Endothelial cell (in vitro differentiated cells): ENCODE measurements around the gene RECQL5. TPM values are rescaled to one million over a fixed set of nuclear protein-coding genes. Genes with fewer than 3 reads are reported as not detected.

Source experiments
- DNase-seq: peaks from one replicate; pipeline ENCODE4 v3.0.0; 2021; ENCODE audit warnings: low spot score
- H3K27ac Mint-ChIP-seq: one replicate; pipeline ENCODE4 v1.8.0; 2021; ENCODE audit warnings: mixed read lengths, inconsistent platforms; ENCODE audit not compliant: unreplicated experiment
- H3K27me3 Mint-ChIP-seq: one replicate; pipeline ENCODE4 v1.8.0; 2021; ENCODE audit warnings: mild to moderate bottlenecking, moderate library complexity, mixed read lengths, inconsistent platforms; ENCODE audit not compliant: unreplicated experiment
- H3K36me3 Mint-ChIP-seq: one replicate; pipeline ENCODE4 v1.8.0; 2021; ENCODE audit warnings: mild to moderate bottlenecking, low read depth, mixed read lengths, inconsistent platforms; ENCODE audit not compliant: unreplicated experiment
- H3K4me1 Mint-ChIP-seq: one replicate; pipeline ENCODE4 v1.8.0; 2021; ENCODE audit warnings: mild to moderate bottlenecking, mixed read lengths, inconsistent platforms; ENCODE audit not compliant: unreplicated experiment
- H3K4me3 Mint-ChIP-seq: one replicate; pipeline ENCODE4 v1.8.0; 2021; ENCODE audit warnings: mild to moderate bottlenecking, mixed read lengths, inconsistent platforms; ENCODE audit not compliant: unreplicated experiment
- H3K9me3 Mint-ChIP-seq: one replicate; pipeline ENCODE4 v1.8.0; 2021; ENCODE audit warnings: mixed read lengths, inconsistent platforms; ENCODE audit not compliant: unreplicated experiment
- CTCF ChIP-seq: fragments of 200-600 bp; sonication (generic); IDR thresholded peaks from one replicate; pipeline ENCODE4 v1.5.0; 2021; ENCODE audit warnings: antibody characterized with exemption; ENCODE audit not compliant: unreplicated experiment
- total RNA-seq: library from RNA; stranded (reverse); fragmentation: NEBNext Ultra II Directional; extraction: Animal tissue kit (Norgen Biotek cat#: 25700); gene quantifications from one replicate; pipeline ENCODE4 v1.2.1, GENCODE V29; 2021; ENCODE audit not compliant: unreplicated experiment

RECQL5 gene
- total RNA-seq, 1 donor from 2014 or later, result 40.2 TPM

- no peak for TF ChIP-seq CTCF
- peaks cover 8% of the 10 kb centered on the region for H3K4me1 Mint-ChIP-seq
- H3K27ac Mint-ChIP-seq, result no peak overlapping the region
- H3K36me3 Mint-ChIP-seq, result peaks cover 3% of the 10 kb centered on the region
- no peaks in the 10 kb centered on the region for H3K9me3 Mint-ChIP-seq
- peaks cover 4% of the 10 kb centered on the region for H3K27me3 Mint-ChIP-seq
- DNase-seq, result no peak
- H3K4me3 Mint-ChIP-seq, result no peak overlapping the region
Observed at GRCh38 chr17:75637143-75637538, 29.8 kb downstream of the RECQL5 start.

DNA sequence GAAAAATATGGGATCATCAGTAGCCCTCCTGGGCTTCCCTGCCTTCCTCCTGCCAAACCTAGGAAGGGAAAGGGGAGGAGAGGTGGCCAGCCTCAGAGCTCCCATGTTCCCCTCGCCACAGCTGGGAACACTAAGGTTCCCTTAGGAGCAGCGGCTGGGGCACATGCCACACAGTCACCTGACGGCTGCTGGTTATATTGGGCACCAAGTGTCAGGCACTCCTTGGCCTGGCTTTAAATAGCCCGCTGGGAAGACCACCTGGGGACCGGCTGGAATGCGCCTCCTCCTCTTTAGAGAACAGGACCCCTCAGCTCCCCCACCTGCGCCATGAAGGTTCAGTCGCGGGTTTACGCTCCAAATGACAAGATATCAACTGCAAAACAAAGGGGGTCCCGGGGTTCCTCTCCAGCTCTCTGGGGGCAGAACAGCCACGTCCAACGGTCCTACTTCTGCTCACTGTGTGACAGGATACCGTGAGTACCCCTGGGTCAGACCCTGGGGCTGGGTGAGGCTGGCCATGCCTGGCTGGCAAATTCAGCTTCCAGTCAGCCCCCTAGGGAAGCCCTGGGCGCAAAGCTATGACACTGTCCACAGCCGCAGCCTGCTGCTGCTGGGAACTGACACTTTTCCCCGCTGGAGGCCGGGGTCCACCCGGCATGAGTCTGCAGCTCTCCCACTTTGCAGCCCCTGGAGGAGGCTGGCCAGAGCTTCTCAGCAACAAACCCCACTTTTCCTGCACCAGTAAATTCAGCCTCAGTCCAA is 30.4 kb downstream of the RECQL5 start:
- Mint-ChIP-seq H3K9me3 (no peaks in the 10 kb centered on the region), H3K4me3 (no peak overlapping the region), H3K27ac (no peak overlapping the region), H3K4me1 (peaks cover 8% of the 10 kb centered on the region), H3K36me3 (peaks cover 8% of the 10 kb centered on the region), H3K27me3 (peaks cover 6% of the 10 kb centered on the region)
- no peak for DNase-seq
- no peak for TF ChIP-seq CTCF

DNA sequence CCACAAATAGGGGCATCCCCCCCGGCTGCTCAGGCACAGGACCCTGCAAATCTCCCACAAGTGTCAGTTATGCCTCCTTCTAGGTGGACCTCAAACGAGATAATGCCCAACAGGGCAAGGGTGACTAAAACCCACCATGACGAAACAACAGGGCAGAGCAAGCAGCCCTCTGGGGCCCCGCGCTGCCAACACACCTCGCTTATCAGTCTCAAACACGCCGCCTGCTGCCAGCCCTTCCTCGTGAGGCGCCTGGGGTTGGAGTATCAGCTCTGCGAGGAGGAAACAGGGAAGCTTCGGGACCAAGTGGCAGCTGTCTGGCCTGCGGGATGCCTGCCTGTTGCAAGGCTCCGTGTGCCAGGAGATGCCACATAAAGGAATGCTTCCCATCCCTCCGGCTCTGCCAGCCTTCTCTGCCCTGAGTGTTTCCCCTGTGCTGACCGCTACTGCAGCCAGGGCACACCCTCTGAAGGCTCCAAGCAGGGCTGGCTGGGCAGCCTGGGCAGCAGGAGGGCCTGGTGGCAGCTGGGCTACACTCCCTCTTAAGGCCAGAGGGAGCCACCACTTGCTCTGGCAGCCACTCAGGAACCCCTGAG is 31.2 kb downstream of the RECQL5 start:
- Mint-ChIP-seq H3K27me3 (peaks cover 6% of the 10 kb centered on the region), H3K27ac (no peak overlapping the region), H3K36me3 (peaks cover 8% of the 10 kb centered on the region), H3K9me3 (no peaks in the 10 kb centered on the region), H3K4me3 (no peak overlapping the region), H3K4me1 (peaks cover 8% of the 10 kb centered on the region)
- no peak for TF ChIP-seq CTCF
- DNase-seq, result no peak

GRCh38 chr17:75634754-75635609 is 32.0 kb downstream of the RECQL5 start:
- Mint-ChIP-seq H3K4me1 (peaks cover 8% of the 10 kb centered on the region), H3K27me3 (peaks cover 6% of the 10 kb centered on the region), H3K4me3 (no peak overlapping the region), H3K9me3 (no peaks in the 10 kb centered on the region), H3K36me3 (peaks cover 8% of the 10 kb centered on the region), H3K27ac (no peak overlapping the region)
- no peak for DNase-seq
- no peak for TF ChIP-seq CTCF
